Measurements from ENCODE around the gene AGXT. TPM values are rescaled to one million over a fixed set of nuclear protein-coding genes. Genes with fewer than 3 reads are reported as not detected.

AGXT gene
- total RNA-seq, 1 donor from 2014 or later: not detected

- H3K27me3 ChIP-seq (ENCODE audit: low read depth): peaks cover 52% of the 10 kb centered on the region
- peak overlapping the region; percentile 76 for H3K27ac ChIP-seq (replicated peaks)
- no peaks in the 10 kb centered on the region for H3K36me3 ChIP-seq
- peaks cover 44% of the 10 kb centered on the region for H3K4me1 ChIP-seq
- intact Hi-C loops (cut with micrococcal nuclease): no loop called here
- no peak for DNase-seq
- TF ChIP-seq CTCF (IDR thresholded peaks at IDR 0.05; ENCODE audit: borderline replicate concordance): no peak
- no peak overlapping the region for H3K4me3 ChIP-seq
- no peaks in the 10 kb centered on the region for H3K9me3 ChIP-seq (replicated peaks)
Measured at GRCh38 chr2:240912878-240913809, 44.5 kb downstream of the AGXT start.

GRCh38 chr2:240913810-240914644 is 45.4 kb downstream of the AGXT start:
- H3K27me3 ChIP-seq (ENCODE audit: low read depth): peaks cover 52% of the 10 kb centered on the region
- TF ChIP-seq CTCF (IDR thresholded peaks at IDR 0.05; ENCODE audit: borderline replicate concordance): peak; percentile 98

DNA sequence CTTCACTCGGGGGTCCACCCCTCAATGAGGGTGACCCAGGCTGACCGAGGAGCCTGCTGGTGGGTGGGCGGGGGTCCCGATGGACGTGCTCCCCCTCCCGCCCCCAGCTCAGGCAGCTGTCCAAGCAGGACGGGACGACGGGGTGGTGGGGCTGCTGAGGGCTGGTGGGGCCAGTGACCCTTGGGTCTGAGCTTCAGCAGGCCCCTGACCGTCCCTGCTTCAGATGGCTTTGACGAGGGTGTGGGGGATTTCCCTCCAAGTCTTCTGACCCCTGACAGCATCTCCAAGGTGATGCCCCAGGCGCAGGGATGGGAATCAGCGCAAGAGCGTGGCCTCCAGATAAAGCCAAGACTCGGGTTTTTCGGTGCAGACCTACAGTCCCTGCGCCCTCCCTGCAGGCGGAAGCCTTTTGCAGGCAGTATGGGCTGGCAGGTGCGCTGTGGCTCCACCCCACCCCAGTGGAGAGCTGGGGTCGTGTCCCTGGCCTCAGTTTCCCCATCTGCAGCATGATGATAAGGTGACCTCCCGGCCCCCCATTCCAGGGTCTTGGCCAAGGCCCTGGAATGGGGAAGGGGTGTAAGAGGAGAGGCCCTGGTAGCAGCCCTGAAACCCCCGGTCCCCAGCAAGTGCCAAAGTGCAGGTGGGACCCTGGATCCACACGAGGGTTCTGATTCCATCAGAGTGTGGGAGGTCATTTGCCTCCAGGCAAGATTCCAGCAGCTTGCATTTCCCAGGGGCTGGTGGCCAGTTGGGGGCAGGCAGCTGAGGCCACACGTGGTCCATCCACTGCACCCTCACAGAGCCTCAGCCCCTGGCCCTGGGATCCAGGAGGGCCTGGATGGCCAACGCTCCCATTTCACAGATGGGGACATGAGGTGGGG is 46.3 kb downstream of the AGXT start:
- intact Hi-C loops (cut with micrococcal nuclease): no loop called here
- H3K27me3 ChIP-seq (ENCODE audit: low read depth): peaks cover 48% of the 10 kb centered on the region
- H3K4me1 ChIP-seq: peaks cover 44% of the 10 kb centered on the region
- peak; percentile 12 for DNase-seq
- TF ChIP-seq CTCF (IDR thresholded peaks at IDR 0.05; ENCODE audit: borderline replicate concordance): peak; percentile 27
- H3K4me3 ChIP-seq: peak overlapping the region; percentile 29
- H3K27ac ChIP-seq (replicated peaks): no peak overlapping the region
- H3K36me3 ChIP-seq: no peaks in the 10 kb centered on the region
- H3K9me3 ChIP-seq (replicated peaks): no peaks in the 10 kb centered on the region

More at GRCh38 chr2:240913810-240914644, 45.4 kb downstream of the AGXT start:
- Histone ChIP-seq H3K4me3 (peak overlapping the region; percentile 29), H3K9me3 (replicated peaks) (no peaks in the 10 kb centered on the region), H3K36me3 (no peaks in the 10 kb centered on the region), H3K4me1 (peaks cover 44% of the 10 kb centered on the region), H3K27ac (replicated peaks) (peak overlapping the region; percentile 76)
- intact Hi-C loops (cut with micrococcal nuclease): no loop called here
- peak; percentile 83 for DNase-seq

- TF ChIP-seq CTCF (IDR thresholded peaks at IDR 0.05; ENCODE audit: borderline replicate concordance): no peak
- intact Hi-C loops (cut with micrococcal nuclease): no loop called here
- peaks cover 47% of the 10 kb centered on the region for H3K27me3 ChIP-seq (ENCODE audit: low read depth)
- H3K36me3 ChIP-seq: no peaks in the 10 kb centered on the region
- H3K4me3 ChIP-seq: peak overlapping the region; percentile 35
- H3K9me3 ChIP-seq (replicated peaks): no peaks in the 10 kb centered on the region
- no peak overlapping the region for H3K27ac ChIP-seq (replicated peaks)
- H3K4me1 ChIP-seq: peaks cover 44% of the 10 kb centered on the region
- peak; percentile 12 for DNase-seq
Measured at GRCh38 chr2:240915526-240916341, 47.1 kb downstream of the AGXT start.
